HepG2 (cell line): ENCODE results near the gene PAFAH1B1. TPM values are rescaled to one million over a fixed set of nuclear protein-coding genes. Genes with fewer than 3 reads are reported as not detected.
A peak's percentile ranks its signal among the peaks of the same experiment; 100 is the strongest.

Experiments used
- ATAC-seq: fragments of 200-7000 bp; cut with Tn5 transposase; 3 replicates; pipeline ENCODE4 v1.9.1; 2020; ENCODE audit warnings: mild to moderate bottlenecking, moderate library complexity
- BruUV-seq: library from RNA; stranded (reverse); fragments of 400-500 nt; replicated peaks from 2 replicates; lab custom pipeline; 2021; lab: Mats Ljungman, UMichigan
- CTCF ChIA-PET: fragments of 300-600 bp; formaldehyde crosslinking; extraction: SDS; loops from one replicate; lab custom pipeline; 2021; ENCODE audit warnings: low total read pairs, inconsistent platforms, low intra/inter-chr PET ratio; lab: Yijun Ruan, JAX
- POLR2A ChIA-PET: fragments of 350-600 bp; sonication (Branson Sonifier 250); formaldehyde crosslinking; loops from one replicate; lab custom pipeline; 2020; ENCODE audit warnings: antibody characterized with exemption, inconsistent platforms; lab: Yijun Ruan, JAX
- DNase-seq: peaks from one replicate; pipeline ENCODE4 v3.0.0-alpha.2; 2015; ENCODE audit warnings: low spot score
- FAIRE-seq: peaks from 3 replicates; lab custom pipeline; 2011; peaks lifted over from hg19 to GRCh38; lab: Jason Lieb, UNC
- H2AFZ ChIP-seq: one replicate; pipeline ENCODE4 v1.6.1; 2011; ENCODE audit warnings: low read length, inconsistent platforms
- H3K27ac ChIP-seq: fragments of 300-600 bp; 3 replicates; pipeline ENCODE4 v1.8.0; 2011; ENCODE audit warnings: mixed run types, mild to moderate bottlenecking, mixed read lengths, low read length, inconsistent platforms; ENCODE audit not compliant: insufficient read depth; ENCODE audit errors: extremely low read length
- H3K27me3 ChIP-seq, 2 experiments: fragments of 200-600 bp in 1 of 2; 2 replicates in 1 of 2; 3 replicates in 1 of 2; pipeline versions ENCODE4 v1.6.0 to v1.8.0; 2011; ENCODE audit warnings: low read length in 2 of 2, mild to moderate bottlenecking in 2 of 2, moderate library complexity in 2 of 2, inconsistent platforms in 1 of 2; ENCODE audit not compliant: insufficient read depth in 2 of 2, control insufficient read depth in 1 of 2
- H3K36me3 ChIP-seq, 2 experiments: fragments of 200-600 bp in 1 of 2; replicated peaks in 1 of 2; 2 replicates in 1 of 2; 3 replicates in 1 of 2; pipeline versions ENCODE4 v1.5.1 to v1.8.0; 2011; ENCODE audit warnings: low read length in 2 of 2, inconsistent platforms in 1 of 2; ENCODE audit not compliant: insufficient read depth in 2 of 2, control insufficient read depth in 1 of 2
- H3K4me1 ChIP-seq: 2 replicates; pipeline ENCODE4 v1.5.1; 2012; ENCODE audit warnings: low read length, inconsistent platforms; ENCODE audit not compliant: insufficient read depth
- H3K4me2 ChIP-seq: 2 replicates; pipeline ENCODE4 v1.6.0; 2011; ENCODE audit warnings: low read depth, low read length, inconsistent platforms
- H3K4me3 ChIP-seq, 3 experiments: fragments of 200-600 bp in 1 of 3; sonication (generic), shearing (Covaris generic) in 1 of 3; replicated peaks in 1 of 3; 2 replicates each; pipeline ENCODE4 v1.5.1; 2011 to 2016; ENCODE audit warnings: low read length in 3 of 3, inconsistent platforms in 2 of 3, low read depth in 2 of 3, mild to moderate bottlenecking in 2 of 3, control low read depth in 1 of 3, mixed read lengths in 1 of 3; ENCODE audit not compliant: insufficient read depth in 1 of 3
- H3K79me2 ChIP-seq: one replicate; pipeline ENCODE4 v1.6.1; 2011; ENCODE audit warnings: low read length, inconsistent platforms; ENCODE audit not compliant: insufficient read depth
- H3K9ac ChIP-seq: 2 replicates; pipeline ENCODE4 v1.6.0; 2011; ENCODE audit warnings: mild to moderate bottlenecking, low read depth, low read length, inconsistent platforms; ENCODE audit not compliant: insufficient read depth
- H3K9me3 ChIP-seq: 2 replicates; pipeline ENCODE4 v1.5.1; 2012; ENCODE audit warnings: mild to moderate bottlenecking, low read length
- H4K20me1 ChIP-seq: 2 replicates; pipeline ENCODE4 v1.6.0; 2011; ENCODE audit warnings: inconsistent platforms, mild to moderate bottlenecking, low read length, moderate library complexity; ENCODE audit not compliant: insufficient read depth
- AGO2 ChIP-seq: fragments of 200-400 bp; formaldehyde crosslinking; optimal IDR thresholded peaks from 2 replicates; pipeline ENCODE3; 2017; ENCODE audit warnings: mild to moderate bottlenecking, low read depth, low read length, moderate library complexity
- POLR2A ChIP-seq, 2 experiments: IDR thresholded peaks; 2 replicates each; pipeline ENCODE4 v1.6.1; 2011; ENCODE audit warnings: low read depth in 2 of 2, low read length in 2 of 2, mild to moderate bottlenecking in 1 of 2, moderate library complexity in 1 of 2; ENCODE audit not compliant: insufficient read depth in 1 of 2
- RBM22 ChIP-seq: fragments of 200-400 bp; formaldehyde crosslinking; optimal IDR thresholded peaks from 2 replicates; pipeline ENCODE3; 2017; ENCODE audit warnings: mild to moderate bottlenecking, low read length, moderate library complexity
- ZNF619 ChIP-seq: sonication (generic); formaldehyde crosslinking; IDR thresholded peaks from 2 replicates; pipeline ENCODE4 v1.4.0; 2020; ENCODE audit warnings: mild to moderate bottlenecking, missing genetic modification reagents
- ZNF687 ChIP-seq: sonication (generic); formaldehyde crosslinking; IDR thresholded peaks from 2 replicates; pipeline ENCODE4 v1.5.1; 2020; ENCODE audit warnings: mild to moderate bottlenecking, missing genetic modification reagents, moderate library complexity
- ZNF782 ChIP-seq: sonication (generic); formaldehyde crosslinking; IDR thresholded peaks from 2 replicates; pipeline ENCODE4 v1.4.0; 2020; ENCODE audit warnings: missing genetic modification reagents, mild to moderate bottlenecking, borderline replicate concordance
- WGBS: methylation state at CpG from one replicate; pipeline ENCODE4 v1.1.6; 2017; ENCODE audit warnings: low lambda C conversion rate; 5-methylcytosine and 5-hydroxymethylcytosine counted together
- in situ Hi-C: cut with HindIII; loops from 2 replicates; pipeline ENCODE4 v1.10.0; 2017; ENCODE audit warnings: low pct_unique_long_range_greater_than_20kb; ENCODE audit not compliant: extremely low pct_ligation_motif_present
- intact Hi-C: fragments of 100-400 bp; cut with micrococcal nuclease; formaldehyde crosslinking; loops from one replicate; pipeline ENCODE4 v1.10.0; 2022; ENCODE audit not compliant: unreplicated experiment
- polyA plus RNA-seq, 8 experiments: library from polyadenylated mRNA; depleted of rRNA in 3 of 8; stranded (reverse) in 7 of 8; unstranded in 1 of 8; fragments of >200 nt; fragmentation: Illumina TruSeq in 4 of 8; extraction: Trizol in 4 of 8; gene quantifications; 2 replicates each; pipeline versions ENCODE4 v1.2.1 to v1.2.3, GENCODE V29; 2011 to 2016; ENCODE audit warnings: low read depth in 4 of 8, missing spikeins in 1 of 8, mixed read lengths in 1 of 8; ENCODE audit not compliant: insufficient read depth in 1 of 8
- total RNA-seq, 5 experiments: library from RNA; depleted of rRNA; stranded (reverse); fragments of >200 nt; fragmentation: Illumina TruSeq; extraction: Trizol; gene quantifications; 2 replicates each; pipeline ENCODE4 v1.2.3, GENCODE V29; 2016; ENCODE audit warnings: low read depth in 1 of 5

The PAFAH1B1 gene
- total and polyA plus RNA-seq, 2 of the 13 experiments (the other 11 are each of a cell fraction or from before 2014, with no cell fraction given): 46.0 to 64.9 TPM

GRCh38 chr17:2688351-2689342 is 95.2 kb downstream of the PAFAH1B1 start (continued):
- TF ChIP-seq ZNF687 (CRISPR knock-in tag) (peak; percentile 44; the same call in 1 of the 2 replicates), ZNF782 (CRISPR knock-in tag) (no peak)
- TF ChIP-seq, all 625 proteins: peak for 16

- no peak for DNase-seq
- 95% methylated on average over 29 of the region's 40 CpGs for WGBS
- ATAC-seq: peak; percentile 7
- ChIA-PET POLR2A (no interaction called here), CTCF (no interaction called here)
- Histone ChIP-seq H3K4me1 (no peaks in the 10 kb centered on the region), H3K36me3 (peaks cover 21 to 25% of the 10 kb centered on the region in 2 experiments; a peak in 3 of 5 replicates), H3K9ac (no peak overlapping the region), H3K27ac (no peak overlapping the region), H4K20me1 (peaks cover 6% of the 10 kb centered on the region; the same call in 1 of the 2 replicates), H3K9me3 (no peaks in the 10 kb centered on the region), H3K27me3 (no peaks in the 10 kb centered on the region), H3K79me2 (no peaks in the 10 kb centered on the region), H2AFZ (no peak overlapping the region), H3K4me3 (no peak overlapping the region), H3K4me2 (no peak overlapping the region)
- TF ChIP-seq POLR2A (IDR thresholded peaks at IDR 0.05; ENCODE audit: insufficient read depth in 1 of 2, low read depth in 2 of 2, low read length in 2 of 2) (peak in 1 of 2 experiments; percentile 11; a peak in 2 of 4 replicates), AGO2 (peak; percentile 65), RBM22 (peak; percentile 70), ZNF619 (CRISPR knock-in tag) (no peak)
- no peak for FAIRE-seq
- in situ Hi-C loops: no loop called here
- intact Hi-C loops: no loop called here
- BruUV-seq: TSS peak; percentile 27
Observed at GRCh38 chr17:2689411-2690164, 96.1 kb downstream of the PAFAH1B1 start.
